Upper lobe of right lung (tissue), 1 donor: ENCODE data around the gene C17orf113. TPM values are rescaled to one million over a fixed set of nuclear protein-coding genes. Genes with fewer than 3 reads are reported as not detected.

Experiments
- ATAC-seq: fragments of 200-7000 bp; cut with Tn5 transposase; one replicate; pipeline ENCODE4 v1.9.1; 2020; ENCODE audit warnings: mild to moderate bottlenecking, moderate library complexity
- DNase-seq: peaks from one replicate; pipeline ENCODE4 v3.0.0-alpha.2; 2020
- H3K27ac ChIP-seq: fragments of 200-600 bp; one replicate; pipeline ENCODE4 v1.8.0; 2022
- H3K27me3 ChIP-seq: fragments of 200-600 bp; one replicate; pipeline ENCODE4 v1.8.0; 2022; ENCODE audit warnings: mild to moderate bottlenecking
- H3K36me3 ChIP-seq: fragments of 200-600 bp; one replicate; pipeline ENCODE4 v1.8.0; 2022
- H3K4me1 ChIP-seq: fragments of 200-600 bp; one replicate; pipeline ENCODE4 v1.8.0; 2022
- H3K4me3 ChIP-seq: fragments of 200-600 bp; one replicate; pipeline ENCODE4 v1.8.0; 2022; ENCODE audit warnings: mild to moderate bottlenecking
- H3K9me3 ChIP-seq: fragments of 200-600 bp; one replicate; pipeline ENCODE4 v1.8.0; 2022
- intact Hi-C: fragments of 100-400 bp; cut with DNase I; formaldehyde crosslinking; loops from one replicate; pipeline ENCODE4 v1.11.0; 2022
- total RNA-seq: library from RNA; stranded (reverse); fragmentation: NEBNext Ultra II Directional; extraction: Animal tissue kit (Norgen Biotek cat#: 25700); gene quantifications from one replicate; pipeline ENCODE4 v1.2.1, GENCODE V29; 2021
- TF ChIP-seq, protein P1 (sequence below): fragments of 200-600 bp; IDR thresholded peaks from one replicate; pipeline ENCODE4 v1.8.0; 2022; ENCODE audit warnings: antibody characterized with exemption
- donor health status: DM: no; HTN: yes; CAD: no; lungs with severe emphysema.

The C17orf113 gene
- total RNA-seq, 1 donor from 2014 or later: 0.72 TPM

DNA sequence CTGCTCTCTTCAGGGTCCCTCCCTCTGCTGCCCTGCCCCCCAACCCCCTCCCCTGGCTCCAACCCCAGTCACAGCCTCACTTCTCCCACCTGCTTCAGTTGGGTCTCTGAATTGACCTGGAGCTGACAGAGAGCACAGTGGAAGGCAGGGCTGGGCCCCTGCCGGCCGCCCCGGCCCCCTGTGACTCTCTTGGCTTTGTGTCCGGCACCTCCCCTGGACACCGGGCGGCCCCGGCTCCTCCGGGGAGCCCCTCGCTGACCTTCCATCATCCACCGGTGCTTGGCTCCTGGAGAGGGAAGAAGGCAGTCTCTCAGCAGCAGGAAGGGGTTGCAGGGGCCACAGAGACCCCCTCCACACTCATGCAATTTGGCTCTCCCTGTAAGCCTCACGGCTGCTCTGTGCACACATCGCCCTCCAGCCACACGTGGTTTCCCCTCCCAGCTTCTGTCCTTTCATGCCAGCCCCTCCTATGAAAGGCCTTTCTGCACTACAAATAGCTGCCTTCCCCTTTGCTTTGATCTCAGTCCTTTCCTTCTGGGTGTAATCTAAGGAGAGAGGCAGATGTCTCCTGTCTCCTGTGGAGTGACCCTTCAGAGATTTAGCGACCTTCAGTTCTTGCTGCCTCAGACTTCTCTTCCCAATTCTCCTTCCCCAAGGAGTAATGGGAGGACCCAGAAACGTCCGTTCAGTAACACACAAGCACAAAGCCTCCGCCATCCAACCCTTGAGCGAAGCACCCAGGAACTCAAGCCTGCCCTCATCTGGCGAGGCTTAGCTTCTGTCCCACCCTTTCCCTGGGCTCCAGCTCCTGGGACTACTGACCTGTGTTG is 22.2 kb downstream of the C17orf113 start:
- ATAC-seq: no peak
- TF ChIP-seq, protein P1, sequence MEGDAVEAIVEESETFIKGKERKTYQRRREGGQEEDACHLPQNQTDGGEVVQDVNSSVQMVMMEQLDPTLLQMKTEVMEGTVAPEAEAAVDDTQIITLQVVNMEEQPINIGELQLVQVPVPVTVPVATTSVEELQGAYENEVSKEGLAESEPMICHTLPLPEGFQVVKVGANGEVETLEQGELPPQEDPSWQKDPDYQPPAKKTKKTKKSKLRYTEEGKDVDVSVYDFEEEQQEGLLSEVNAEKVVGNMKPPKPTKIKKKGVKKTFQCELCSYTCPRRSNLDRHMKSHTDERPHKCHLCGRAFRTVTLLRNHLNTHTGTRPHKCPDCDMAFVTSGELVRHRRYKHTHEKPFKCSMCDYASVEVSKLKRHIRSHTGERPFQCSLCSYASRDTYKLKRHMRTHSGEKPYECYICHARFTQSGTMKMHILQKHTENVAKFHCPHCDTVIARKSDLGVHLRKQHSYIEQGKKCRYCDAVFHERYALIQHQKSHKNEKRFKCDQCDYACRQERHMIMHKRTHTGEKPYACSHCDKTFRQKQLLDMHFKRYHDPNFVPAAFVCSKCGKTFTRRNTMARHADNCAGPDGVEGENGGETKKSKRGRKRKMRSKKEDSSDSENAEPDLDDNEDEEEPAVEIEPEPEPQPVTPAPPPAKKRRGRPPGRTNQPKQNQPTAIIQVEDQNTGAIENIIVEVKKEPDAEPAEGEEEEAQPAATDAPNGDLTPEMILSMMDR: peak; percentile 7

DNA sequence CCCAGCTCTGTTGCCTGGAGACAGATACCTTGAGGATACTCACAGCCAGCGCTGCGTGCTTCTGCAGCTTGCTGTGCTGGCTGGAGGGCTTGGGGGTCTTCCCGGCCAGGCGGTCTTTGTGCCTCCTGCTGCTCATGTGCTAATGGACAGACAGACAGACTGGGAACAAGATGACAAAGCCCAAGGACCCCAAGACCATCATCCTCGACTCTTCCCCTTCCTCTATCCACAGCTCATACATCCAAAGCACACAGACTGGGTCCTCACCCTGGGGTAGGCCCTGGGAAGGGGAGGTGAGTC is 22.9 kb downstream of the C17orf113 start:
- DNase-seq (no peak), ATAC-seq (no peak)
- Histone ChIP-seq H3K9me3 (no peaks in the 10 kb centered on the region), H3K27me3 (no peaks in the 10 kb centered on the region), H3K4me1 (peaks cover 26% of the 10 kb centered on the region), H3K27ac (no peak overlapping the region), H3K36me3 (peaks cover 18% of the 10 kb centered on the region), H3K4me3 (no peak overlapping the region)
- TF ChIP-seq, protein P1: no peak
- intact Hi-C loops: loop anchor here (10.0 kb wide), 1 partner anchor 87 kb away; the partner anchor contains the start of gene DHX58

More for the DNA sequence above, 22.2 kb downstream of the C17orf113 start:
- intact Hi-C loops: loop anchor here (10.0 kb wide), 1 partner anchor 87 kb away; the partner anchor contains the start of gene DHX58
- H3K9me3 ChIP-seq: no peaks in the 10 kb centered on the region
- H3K36me3 ChIP-seq: peaks cover 11% of the 10 kb centered on the region
- DNase-seq: no peak
- no peak overlapping the region for H3K4me3 ChIP-seq
- H3K27ac ChIP-seq: no peak overlapping the region
- H3K4me1 ChIP-seq: peaks cover 25% of the 10 kb centered on the region
- H3K27me3 ChIP-seq: no peaks in the 10 kb centered on the region

DNA sequence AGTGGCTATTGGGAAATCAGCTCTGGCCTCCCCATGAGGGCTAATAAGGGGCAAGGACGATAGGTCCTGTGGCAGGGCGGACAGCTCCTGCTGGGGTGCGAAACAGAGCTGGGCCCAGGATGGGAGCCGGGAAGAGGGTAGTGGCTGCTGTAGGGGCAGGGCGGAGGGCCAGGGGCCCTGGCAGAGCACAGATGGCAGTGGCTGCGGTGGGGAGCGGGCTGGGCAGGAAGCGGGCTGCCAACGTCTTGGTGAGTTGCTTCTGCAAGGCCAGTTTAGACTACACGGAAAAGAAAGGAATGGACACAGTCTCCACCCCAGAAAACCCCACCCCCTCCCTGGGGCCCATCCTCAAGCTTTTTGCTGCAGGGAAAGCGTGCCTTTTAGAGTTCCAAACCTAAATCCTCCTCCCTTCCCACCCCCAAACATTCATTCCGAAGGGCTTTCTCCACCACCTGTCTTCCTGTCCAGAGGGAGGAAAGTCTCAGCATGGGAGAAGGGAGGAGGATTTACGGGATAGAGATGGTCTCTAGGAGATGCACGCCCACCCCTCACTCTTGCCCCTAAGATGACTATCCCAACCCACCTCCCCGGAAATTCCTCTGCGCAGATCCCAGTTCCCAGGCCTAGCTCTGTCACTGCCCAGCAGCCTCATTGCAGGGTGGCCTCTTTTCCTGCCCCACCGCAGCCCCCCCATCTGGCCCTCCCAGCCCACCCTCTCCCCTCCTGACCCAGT is 23.4 kb downstream of the C17orf113 start:
- intact Hi-C loops: loop anchor here (10.0 kb wide), 1 partner anchor 88 kb away; the partner anchor contains the start of gene DHX58
- no peak overlapping the region for H3K27ac ChIP-seq
- TF ChIP-seq, protein P1: no peak
- no peaks in the 10 kb centered on the region for H3K27me3 ChIP-seq
- H3K36me3 ChIP-seq: peaks cover 23% of the 10 kb centered on the region
- DNase-seq (no peak), ATAC-seq (no peak)
- H3K9me3 ChIP-seq: no peaks in the 10 kb centered on the region
- H3K4me1 ChIP-seq: peaks cover 26% of the 10 kb centered on the region
- no peak overlapping the region for H3K4me3 ChIP-seq

DNA sequence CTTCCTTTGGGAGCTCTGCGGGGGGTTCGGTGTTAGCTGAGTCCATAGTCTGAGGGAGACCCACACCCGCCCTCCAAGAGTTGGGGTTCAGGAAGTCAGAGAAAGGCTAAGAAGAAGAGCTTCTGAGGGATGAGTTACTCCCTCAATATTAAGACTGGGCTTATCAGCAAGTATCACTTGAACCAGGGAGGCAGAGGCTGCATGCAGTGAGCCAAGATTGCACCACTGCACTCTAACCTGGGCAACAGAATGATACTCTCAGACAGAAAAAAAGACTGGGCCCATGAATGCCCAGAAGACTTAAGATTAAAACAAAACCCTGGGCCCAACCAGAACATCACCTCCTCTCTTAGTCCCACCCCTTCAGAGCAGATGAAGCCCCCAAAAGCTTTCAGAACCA is 24.5 kb downstream of the C17orf113 start:
- H3K4me1 ChIP-seq: peaks cover 29% of the 10 kb centered on the region
- no peaks in the 10 kb centered on the region for H3K27me3 ChIP-seq
- DNase-seq (no peak), ATAC-seq (no peak)
- peaks cover 23% of the 10 kb centered on the region for H3K36me3 ChIP-seq
- intact Hi-C loops: loop anchor here (10.0 kb wide), 1 partner anchor 89 kb away; the partner anchor contains the start of gene DHX58
- no peak overlapping the region for H3K27ac ChIP-seq
- TF ChIP-seq, protein P1: no peak
- H3K4me3 ChIP-seq: no peak overlapping the region
- H3K9me3 ChIP-seq: no peaks in the 10 kb centered on the region

DNA sequence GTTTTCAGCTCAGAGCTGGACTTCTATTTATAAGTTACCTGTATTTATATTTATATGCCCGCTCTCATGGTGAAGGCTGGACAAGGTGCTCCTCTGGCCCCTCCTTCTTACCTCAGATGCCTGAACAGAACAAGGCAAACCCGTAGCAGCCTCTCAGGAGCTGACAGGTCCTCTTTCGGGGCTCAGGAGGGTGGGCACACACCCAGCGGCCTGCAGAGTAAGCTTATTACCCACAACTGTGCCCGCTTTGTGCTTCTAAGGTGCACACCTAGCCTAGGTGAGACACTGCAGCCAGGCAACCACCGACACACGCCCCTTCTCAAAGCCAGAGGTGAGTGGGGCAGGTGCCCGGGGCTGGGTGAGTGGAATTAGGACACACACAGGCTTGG is 25.2 kb downstream of the C17orf113 start:
- intact Hi-C loops: loop anchor here (10.0 kb wide), 1 partner anchor 90 kb away; the partner anchor contains the start of gene DHX58
- Histone ChIP-seq H3K4me1 (peaks cover 35% of the 10 kb centered on the region), H3K27me3 (no peaks in the 10 kb centered on the region), H3K27ac (peak overlapping the region; percentile 68), H3K4me3 (no peak overlapping the region), H3K9me3 (no peaks in the 10 kb centered on the region), H3K36me3 (peaks cover 23% of the 10 kb centered on the region)
- ATAC-seq (no peak), DNase-seq (no peak)
- TF ChIP-seq, protein P1: no peak
